Measurements from ENCODE around the gene ZNF592. TPM values are rescaled to one million over a fixed set of nuclear protein-coding genes. Genes with fewer than 3 reads are reported as not detected.

ZNF592 gene
- total RNA-seq, 1 donor from 2014 or later: 19.0 TPM

- H3K9me3 ChIP-seq (replicated peaks): no peaks in the 10 kb centered on the region
- no peak for DNase-seq
- no peaks in the 10 kb centered on the region for H3K27me3 ChIP-seq (ENCODE audit: low read depth)
- peaks cover 22% of the 10 kb centered on the region for H3K36me3 ChIP-seq
- no peak overlapping the region for H3K4me3 ChIP-seq
- H3K4me1 ChIP-seq: peaks cover 99% of the 10 kb centered on the region
- intact Hi-C loops (cut with micrococcal nuclease): no loop called here
- TF ChIP-seq, protein P1, sequence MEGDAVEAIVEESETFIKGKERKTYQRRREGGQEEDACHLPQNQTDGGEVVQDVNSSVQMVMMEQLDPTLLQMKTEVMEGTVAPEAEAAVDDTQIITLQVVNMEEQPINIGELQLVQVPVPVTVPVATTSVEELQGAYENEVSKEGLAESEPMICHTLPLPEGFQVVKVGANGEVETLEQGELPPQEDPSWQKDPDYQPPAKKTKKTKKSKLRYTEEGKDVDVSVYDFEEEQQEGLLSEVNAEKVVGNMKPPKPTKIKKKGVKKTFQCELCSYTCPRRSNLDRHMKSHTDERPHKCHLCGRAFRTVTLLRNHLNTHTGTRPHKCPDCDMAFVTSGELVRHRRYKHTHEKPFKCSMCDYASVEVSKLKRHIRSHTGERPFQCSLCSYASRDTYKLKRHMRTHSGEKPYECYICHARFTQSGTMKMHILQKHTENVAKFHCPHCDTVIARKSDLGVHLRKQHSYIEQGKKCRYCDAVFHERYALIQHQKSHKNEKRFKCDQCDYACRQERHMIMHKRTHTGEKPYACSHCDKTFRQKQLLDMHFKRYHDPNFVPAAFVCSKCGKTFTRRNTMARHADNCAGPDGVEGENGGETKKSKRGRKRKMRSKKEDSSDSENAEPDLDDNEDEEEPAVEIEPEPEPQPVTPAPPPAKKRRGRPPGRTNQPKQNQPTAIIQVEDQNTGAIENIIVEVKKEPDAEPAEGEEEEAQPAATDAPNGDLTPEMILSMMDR (IDR thresholded peaks at IDR 0.05; ENCODE audit: borderline replicate concordance): no peak
- H3K27ac ChIP-seq (replicated peaks): peak overlapping the region; percentile 95
Measured at GRCh38 chr15:84834229-84834955, 86.0 kb downstream of the ZNF592 start.

GRCh38 chr15:84834969-84835368 lies 86.6 kb downstream of the ZNF592 start:
- peaks cover 99% of the 10 kb centered on the region for H3K4me1 ChIP-seq
- no peak overlapping the region for H3K4me3 ChIP-seq
- DNase-seq: no peak
- H3K9me3 ChIP-seq (replicated peaks): no peaks in the 10 kb centered on the region
- intact Hi-C loops (cut with micrococcal nuclease): no loop called here
- H3K36me3 ChIP-seq: peaks cover 26% of the 10 kb centered on the region
- H3K27me3 ChIP-seq (ENCODE audit: low read depth): no peaks in the 10 kb centered on the region
- peak overlapping the region; percentile 95 for H3K27ac ChIP-seq (replicated peaks)
- TF ChIP-seq, protein P1 (IDR thresholded peaks at IDR 0.05; ENCODE audit: borderline replicate concordance): no peak

DNA sequence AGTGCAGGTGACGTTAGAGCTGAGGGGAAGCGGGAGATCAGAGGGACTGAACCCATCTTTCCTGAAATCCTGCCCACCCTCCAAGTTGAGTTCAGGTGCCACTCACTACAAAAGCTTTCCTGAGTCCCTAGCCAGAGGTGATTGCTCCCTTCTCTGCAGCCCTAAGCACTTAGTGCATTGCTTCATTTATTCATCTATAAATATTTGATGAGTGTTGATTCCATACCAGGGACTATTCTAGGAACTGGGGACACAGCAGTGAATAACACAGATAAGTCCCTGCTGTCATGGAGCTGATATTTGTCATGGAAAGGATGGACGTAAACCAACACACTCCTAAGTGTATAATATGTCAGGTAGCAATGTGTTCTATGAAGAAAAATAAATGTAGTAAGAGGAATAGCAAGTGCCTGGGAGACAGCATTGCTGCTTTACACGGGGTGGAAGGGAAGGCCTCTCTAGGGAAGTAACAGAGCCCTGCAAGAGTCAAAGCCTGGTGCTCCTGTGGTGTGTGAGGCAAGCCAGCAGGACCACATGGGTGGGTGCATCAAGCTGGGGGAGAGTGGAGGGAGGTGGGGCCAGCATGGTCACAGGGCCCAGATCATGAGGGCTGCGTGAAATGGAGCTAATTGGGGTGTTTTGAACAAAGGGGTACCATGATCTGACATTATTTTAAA lies 87.4 kb downstream of the ZNF592 start:
- peak overlapping the region; percentile 95 for H3K27ac ChIP-seq (replicated peaks)
- intact Hi-C loops (cut with micrococcal nuclease): no loop called here

DNA sequence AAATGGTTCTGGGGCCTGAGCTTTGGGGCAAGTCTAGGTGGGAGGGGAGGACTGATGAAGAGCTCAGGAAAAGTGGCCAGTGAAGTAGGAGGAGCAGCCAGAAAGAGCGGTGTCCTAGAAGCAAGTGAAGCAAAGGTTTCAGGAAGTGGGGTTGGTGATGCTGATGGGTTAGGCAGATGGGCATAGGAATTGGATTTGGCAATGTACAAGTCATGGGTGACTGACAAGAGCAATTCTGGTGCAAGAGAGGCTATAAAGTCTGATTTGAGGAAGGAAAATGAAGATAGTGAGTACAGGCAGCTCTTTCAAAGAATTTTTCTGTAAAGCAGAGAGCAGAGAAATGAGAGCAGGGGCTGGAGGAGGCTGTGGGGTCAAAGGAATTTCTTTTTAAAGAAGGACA lies 88.5 kb downstream of the ZNF592 start:
- TF ChIP-seq, protein P1 (IDR thresholded peaks at IDR 0.05; ENCODE audit: borderline replicate concordance): no peak
- peaks cover 25% of the 10 kb centered on the region for H3K36me3 ChIP-seq
- H3K9me3 ChIP-seq (replicated peaks): no peaks in the 10 kb centered on the region
- DNase-seq: no peak
- H3K27me3 ChIP-seq (ENCODE audit: low read depth): no peaks in the 10 kb centered on the region
- peak overlapping the region; percentile 95 for H3K27ac ChIP-seq (replicated peaks)
- intact Hi-C loops (cut with micrococcal nuclease): no loop called here
- H3K4me3 ChIP-seq: no peak overlapping the region
- H3K4me1 ChIP-seq: peaks cover 99% of the 10 kb centered on the region

More for the DNA sequence above, 87.4 kb downstream of the ZNF592 start:
- Histone ChIP-seq H3K4me3 (no peak overlapping the region), H3K4me1 (peaks cover 99% of the 10 kb centered on the region), H3K9me3 (replicated peaks) (no peaks in the 10 kb centered on the region), H3K27me3 (ENCODE audit: low read depth) (no peaks in the 10 kb centered on the region), H3K36me3 (peaks cover 30% of the 10 kb centered on the region)
- no peak for DNase-seq
- TF ChIP-seq, protein P1 (IDR thresholded peaks at IDR 0.05; ENCODE audit: borderline replicate concordance): no peak

- Histone ChIP-seq H3K36me3 (peaks cover 8% of the 10 kb centered on the region), H3K27ac (replicated peaks) (peak overlapping the region; percentile 95), H3K9me3 (replicated peaks) (no peaks in the 10 kb centered on the region), H3K4me3 (no peak overlapping the region), H3K4me1 (peaks cover 95% of the 10 kb centered on the region), H3K27me3 (ENCODE audit: low read depth) (no peaks in the 10 kb centered on the region)
- DNase-seq: no peak
- intact Hi-C loops (cut with micrococcal nuclease): no loop called here
- TF ChIP-seq, protein P1 (IDR thresholded peaks at IDR 0.05; ENCODE audit: borderline replicate concordance): no peak
Measured at GRCh38 chr15:84839714-84840113, 91.3 kb downstream of the ZNF592 start.

Measured in left ventricle myocardium inferior (tissue), 1 donor.